B cell (primary cell): ENCODE measurements around the gene BPIFB6. TPM values are rescaled to one million over a fixed set of nuclear protein-coding genes. Genes with fewer than 3 reads are reported as not detected.

Source experiments
- ATAC-seq: fragments of 200-7000 bp; cut with Tn5 transposase; one replicate; pipeline ENCODE4 v1.10.0; 2021; ENCODE audit warnings: low read depth, mild to moderate bottlenecking, moderate number of reproducible peaks, moderate library complexity
- CTCF ChIA-PET: fragments of 350-600 bp; sonication (Branson Sonifier 250); formaldehyde crosslinking; loops from one replicate; lab custom pipeline; 2021; ENCODE audit warnings: antibody characterized with exemption, inconsistent platforms; lab: Charles Lee
- POLR2A ChIA-PET: fragments of 350-600 bp; sonication (Branson Sonifier 250); formaldehyde crosslinking; loops from one replicate; lab custom pipeline; 2021; ENCODE audit warnings: antibody characterized with exemption; lab: Charles Lee
- DNase-seq: peaks from one replicate; pipeline ENCODE4 v3.0.0; 2013
- H2AFZ ChIP-seq: 2 replicates; pipeline ENCODE4 v1.6.1; 2012; ENCODE audit warnings: mild to moderate bottlenecking, low read depth, low read length; ENCODE audit not compliant: insufficient read depth, poor library complexity, severe bottlenecking
- H3K27ac ChIP-seq, 2 donors: 1 replicate in 1 of 2; 2 replicates in 1 of 2; pipeline ENCODE4 v1.5.1; 2012 to 2013; ENCODE audit warnings: low read length in 2 of 2, mild to moderate bottlenecking in 2 of 2, moderate library complexity in 1 of 2
- H3K27me3 ChIP-seq, 4 experiments: fragments of 200-600 bp in 1 of 4; sonication (generic) in 1 of 4; replicated peaks in 1 of 4; 1 replicate in 2 of 4; 2 replicates in 2 of 4; pipeline versions ENCODE4 v1.6.1 to v1.7.0; 2013 to 2016; ENCODE audit warnings: low read length in 3 of 4, mild to moderate bottlenecking in 2 of 4, mixed read lengths in 1 of 4, moderate library complexity in 1 of 4; ENCODE audit not compliant: insufficient read depth in 4 of 4, control insufficient read depth in 3 of 4; ENCODE audit errors: control extremely low read depth in 1 of 4
- H3K36me3 ChIP-seq, 2 experiments: replicated peaks in 1 of 2; 1 replicate in 1 of 2; 2 replicates in 1 of 2; pipeline versions ENCODE4 v1.6.1 to v1.7.1; 2013; ENCODE audit warnings: low read length in 1 of 2; ENCODE audit not compliant: insufficient read depth in 2 of 2, control insufficient read depth in 1 of 2; ENCODE audit errors: control extremely low read depth in 1 of 2, extremely low read depth in 1 of 2
- H3K4me1 ChIP-seq, 2 donors: fragments of 200-600 bp in 1 of 2; sonication (generic) in 1 of 2; 1 replicate in 1 of 2; 2 replicates in 1 of 2; pipeline versions ENCODE4 v1.5.1 to v1.6.1; 2013 to 2017; ENCODE audit warnings: low read length in 2 of 2; ENCODE audit not compliant: control insufficient read depth in 2 of 2, insufficient read depth in 2 of 2
- H3K4me2 ChIP-seq: replicated peaks from 2 replicates; pipeline ENCODE3; 2012; ENCODE audit warnings: mild to moderate bottlenecking, low read depth, low read length; ENCODE audit not compliant: poor library complexity, severe bottlenecking
- H3K4me3 ChIP-seq, 5 experiments: fragments of 200-600 bp in 1 of 5; sonication (generic) in 1 of 5; 1 replicate in 3 of 5; 2 replicates in 2 of 5; pipeline versions ENCODE4 v1.5.1 to v1.7.0; 2011 to 2016; ENCODE audit warnings: low read length in 4 of 5, mild to moderate bottlenecking in 4 of 5, low read depth in 2 of 5, control low read depth in 1 of 5, moderate library complexity in 1 of 5; ENCODE audit not compliant: insufficient read depth in 1 of 5; ENCODE audit errors: control extremely low read depth in 1 of 5, extremely low read depth in 1 of 5
- H3K79me2 ChIP-seq: fragments of 200-600 bp; sonication (generic); one replicate; pipeline ENCODE4 v1.6.0; 2016; ENCODE audit warnings: low read length; ENCODE audit not compliant: control insufficient read depth, insufficient read depth
- H3K9ac ChIP-seq: fragments of 200-600 bp; sonication (generic); 2 replicates; pipeline ENCODE4 v1.6.1; 2017; ENCODE audit warnings: mild to moderate bottlenecking, low read length, moderate library complexity
- H3K9me3 ChIP-seq, 3 donors: one replicate each; pipeline versions ENCODE4 v1.6.1 to v1.7.1; 2013; ENCODE audit warnings: low read length in 2 of 3; ENCODE audit not compliant: control insufficient read depth in 2 of 3, insufficient read depth in 1 of 3; ENCODE audit errors: control extremely low read depth in 1 of 3
- H4K20me1 ChIP-seq: 2 replicates; pipeline ENCODE4 v1.6.0; 2012; ENCODE audit warnings: mild to moderate bottlenecking, low read length; ENCODE audit not compliant: insufficient read depth, control insufficient read depth, poor library complexity, severe bottlenecking
- H3K27ac Mint-ChIP-seq: one replicate; pipeline ENCODE4 v1.8.0; 2021; ENCODE audit warnings: mixed read lengths
- H3K27me3 Mint-ChIP-seq: one replicate; pipeline ENCODE4 v1.8.0; 2021; ENCODE audit warnings: mixed read lengths
- H3K4me1 Mint-ChIP-seq: one replicate; pipeline ENCODE4 v1.8.0; 2021; ENCODE audit warnings: mixed read lengths
- H3K4me3 Mint-ChIP-seq: one replicate; pipeline ENCODE4 v1.8.0; 2021; ENCODE audit warnings: mixed read lengths
- H3K9me3 Mint-ChIP-seq: one replicate; pipeline ENCODE4 v1.8.0; 2022; ENCODE audit warnings: mixed read lengths; ENCODE audit not compliant: insufficient read depth
- EZH2 ChIP-seq: IDR thresholded peaks from 2 replicates; pipeline ENCODE4 v1.6.1; 2012; ENCODE audit warnings: borderline replicate concordance, low read depth, mild to moderate bottlenecking, moderate library complexity, low read length; ENCODE audit not compliant: insufficient read depth, poor library complexity, severe bottlenecking
- WGBS: methylation state at CpG from one replicate; pipeline ENCODE4 v1.1.5; 2013; ENCODE audit warnings: missing lambda C conversion rate; ENCODE audit not compliant: insufficient coverage; 5-methylcytosine and 5-hydroxymethylcytosine counted together
- intact Hi-C: fragments of 100-400 bp; cut with micrococcal nuclease; formaldehyde crosslinking; loops from one replicate; pipeline ENCODE4 v1.10.0; 2022
- polyA plus RNA-seq: library from polyadenylated mRNA; depleted of rRNA; stranded (reverse); fragments of >200 nt; gene quantifications from 2 replicates; pipeline ENCODE4 v1.2.3, GENCODE V29; 2012
- total RNA-seq, 2 donors: library from RNA; stranded (reverse); fragments of 120-200 nt in 1 of 2; gene quantifications; 1 replicate in 1 of 2; 2 replicates in 1 of 2; pipeline versions ENCODE4 v1.2.3 to v1.2.4, GENCODE V29; 2013 to 2022
- TF ChIP-seq, protein P1 (sequence below): fragments of 200-600 bp; IDR thresholded peaks from one replicate; pipeline ENCODE4 v1.8.0; 2022; ENCODE audit warnings: antibody characterized with exemption, mild to moderate bottlenecking

The BPIFB6 gene
- total and polyA plus RNA-seq, 2 donors (not counting 1 experiment from before 2014, with no cell fraction given): not detected

DNA sequence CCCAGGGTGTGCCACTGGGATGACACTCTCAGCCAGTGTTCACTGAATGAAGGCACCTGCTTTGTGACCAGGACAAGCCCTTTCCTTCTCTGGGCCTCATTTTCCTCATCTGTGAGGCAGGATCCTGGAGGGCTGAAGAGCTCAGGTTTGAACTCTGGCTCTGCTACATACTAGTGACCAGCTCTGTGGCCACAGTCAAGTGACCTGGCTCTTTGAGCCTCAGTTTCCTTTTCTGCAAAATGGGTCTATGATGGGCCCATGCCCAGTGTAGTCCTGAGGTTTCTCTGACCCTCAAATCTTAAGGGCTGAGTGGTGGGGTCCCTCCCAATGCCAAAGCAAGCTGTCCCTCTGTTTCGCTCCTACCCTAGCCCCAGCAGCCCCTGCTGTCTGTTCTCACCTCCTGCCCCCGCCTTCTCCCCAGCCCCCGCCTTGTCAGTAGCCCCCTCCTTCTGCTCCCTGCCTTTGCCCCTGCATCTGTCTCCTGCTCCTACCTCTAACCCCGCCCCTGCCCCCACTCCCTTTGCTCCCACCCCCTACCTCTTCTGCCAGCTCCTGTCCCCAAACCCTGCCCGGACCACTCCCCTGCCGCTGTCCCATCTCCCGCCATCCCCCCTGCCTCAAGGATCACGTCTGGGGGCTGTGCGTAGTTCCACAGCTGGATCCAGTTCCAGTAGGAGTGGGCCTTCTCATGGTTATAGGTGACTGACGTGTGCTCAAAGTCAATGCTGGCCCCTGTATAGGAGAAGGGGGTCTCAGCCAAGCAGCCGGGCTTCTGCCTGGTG is 44.2 kb upstream of the BPIFB6 start:
- CTCF ChIA-PET: no interaction called here
- H3K9me3 Mint-ChIP-seq: no peaks in the 10 kb centered on the region
- POLR2A ChIA-PET: no interaction called here
- peaks cover 17% of the 10 kb centered on the region for H3K4me1 Mint-ChIP-seq
- WGBS: 98% methylated on average over 8 of the region's 11 CpGs
- no peak overlapping the region for H3K4me3 ChIP-seq
- peaks cover 0 to 5% (median 0%) of the 10 kb centered on the region in 3 donors for H3K9me3 ChIP-seq
- no peaks in the 10 kb centered on the region for H3K27me3 ChIP-seq
- H3K4me1 ChIP-seq: peaks cover 16 to 20% of the 10 kb centered on the region in 2 donors
- H3K9ac ChIP-seq: no peak overlapping the region
- H3K27ac Mint-ChIP-seq: no peak overlapping the region
- no peak overlapping the region for H3K4me2 ChIP-seq
- no peaks in the 10 kb centered on the region for H3K36me3 ChIP-seq
- H4K20me1 ChIP-seq: no peaks in the 10 kb centered on the region
- H3K27me3 Mint-ChIP-seq: no peaks in the 10 kb centered on the region
- H3K27ac ChIP-seq: no peak overlapping the region
- no peak overlapping the region for H2AFZ ChIP-seq
- TF ChIP-seq, protein P1, sequence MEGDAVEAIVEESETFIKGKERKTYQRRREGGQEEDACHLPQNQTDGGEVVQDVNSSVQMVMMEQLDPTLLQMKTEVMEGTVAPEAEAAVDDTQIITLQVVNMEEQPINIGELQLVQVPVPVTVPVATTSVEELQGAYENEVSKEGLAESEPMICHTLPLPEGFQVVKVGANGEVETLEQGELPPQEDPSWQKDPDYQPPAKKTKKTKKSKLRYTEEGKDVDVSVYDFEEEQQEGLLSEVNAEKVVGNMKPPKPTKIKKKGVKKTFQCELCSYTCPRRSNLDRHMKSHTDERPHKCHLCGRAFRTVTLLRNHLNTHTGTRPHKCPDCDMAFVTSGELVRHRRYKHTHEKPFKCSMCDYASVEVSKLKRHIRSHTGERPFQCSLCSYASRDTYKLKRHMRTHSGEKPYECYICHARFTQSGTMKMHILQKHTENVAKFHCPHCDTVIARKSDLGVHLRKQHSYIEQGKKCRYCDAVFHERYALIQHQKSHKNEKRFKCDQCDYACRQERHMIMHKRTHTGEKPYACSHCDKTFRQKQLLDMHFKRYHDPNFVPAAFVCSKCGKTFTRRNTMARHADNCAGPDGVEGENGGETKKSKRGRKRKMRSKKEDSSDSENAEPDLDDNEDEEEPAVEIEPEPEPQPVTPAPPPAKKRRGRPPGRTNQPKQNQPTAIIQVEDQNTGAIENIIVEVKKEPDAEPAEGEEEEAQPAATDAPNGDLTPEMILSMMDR: no peak
- TF ChIP-seq EZH2: no peak
- ATAC-seq (no peak), DNase-seq (no peak)
- no peak overlapping the region for H3K4me3 Mint-ChIP-seq
- intact Hi-C loops: no loop called here
- H3K79me2 ChIP-seq: no peaks in the 10 kb centered on the region

DNA sequence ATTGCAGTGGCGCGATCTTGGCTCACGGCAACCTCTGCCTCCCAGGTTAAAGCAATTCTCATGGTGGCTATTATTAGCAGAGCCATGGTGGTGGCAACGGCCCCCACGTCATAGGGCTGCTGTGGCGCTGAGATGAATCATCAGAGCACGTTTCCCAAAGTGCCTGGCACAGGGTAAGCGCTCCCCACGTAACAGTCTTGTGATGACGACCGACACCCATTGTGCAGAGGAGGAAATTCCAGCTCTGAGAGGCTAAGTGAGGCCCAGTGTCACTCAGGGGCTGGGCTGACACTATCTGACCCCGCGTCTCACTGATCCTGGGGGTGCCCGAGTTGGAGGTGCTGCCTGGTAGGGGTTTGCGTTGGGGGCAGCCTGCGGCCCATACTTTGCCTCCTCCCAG is 43.4 kb upstream of the BPIFB6 start:
- TF ChIP-seq, protein P1: no peak
- no peak for TF ChIP-seq EZH2
- Histone ChIP-seq H4K20me1 (no peaks in the 10 kb centered on the region), H3K27me3 (no peaks in the 10 kb centered on the region), H3K79me2 (no peaks in the 10 kb centered on the region), H3K9me3 (peaks cover 0 to 5% (median 0%) of the 10 kb centered on the region in 3 donors), H3K36me3 (no peaks in the 10 kb centered on the region), H3K9ac (no peak overlapping the region), H3K4me2 (no peak overlapping the region), H3K27ac (no peak overlapping the region), H3K4me1 (peaks cover 19 to 23% of the 10 kb centered on the region in 2 donors), H3K4me3 (no peak overlapping the region), H2AFZ (no peak overlapping the region)
- intact Hi-C loops: no loop called here
- ATAC-seq: no peak
- Mint-ChIP-seq H3K4me1 (peaks cover 23% of the 10 kb centered on the region), H3K4me3 (no peak overlapping the region), H3K27ac (no peak overlapping the region), H3K9me3 (no peaks in the 10 kb centered on the region), H3K27me3 (no peaks in the 10 kb centered on the region)
- ChIA-PET CTCF (no interaction called here), POLR2A (no interaction called here)
- no peak for DNase-seq
- 81% methylated on average over 16 of the region's 16 CpGs for whole genome bisulfite sequencing
